ENCODE data around the gene ERICH6B.

- no peak for TF ChIP-seq CTCF (IDR thresholded peaks at IDR 0.05; ENCODE audit: low read length)
- no peak for TF ChIP-seq EZH2 (IDR thresholded peaks at IDR 0.05; ENCODE audit: borderline replicate concordance, low read length)
These were observed 96.0 kb downstream of the ERICH6B start for GRCh38 chr13:45519493-45519892.

All from OCI-LY1 (cell line).